ENCODE results near the gene ABCA7.
A peak's percentile ranks its signal among the peaks of the same experiment; 100 is the strongest.

Gene ABCA7

GRCh38 chr19:1026783-1027649, 12.9 kb upstream of the ABCA7 start:
- H3K4me3 ChIP-seq (ENCODE audit: low read length), result peak overlapping the region; percentile 86
- no peak for DNase-seq (ENCODE audit: low read depth, low spot score)
- no CpG with 5 or more reads among the region's 36 CpGs for WGBS (ENCODE audit: insufficient coverage, insufficient read length)
- 0 out of 2 replicates have a peak, but pooled peaks cover 1% of the 10 kb centered on the region for H3K4me1 ChIP-seq (ENCODE audit: control insufficient read depth, insufficient read depth, low read length)
- no peaks in the 10 kb centered on the region for H3K9me3 ChIP-seq (ENCODE audit: control insufficient read depth, insufficient read depth, low read length)
- no peak overlapping the region for H3K27ac ChIP-seq (ENCODE audit: low read length)
- H3K36me3 ChIP-seq (ENCODE audit: control insufficient read depth, insufficient read depth, low read length), result peaks cover 2% of the 10 kb centered on the region; the same call in 1 of the 2 replicates
- H3K27me3 ChIP-seq (ENCODE audit: control insufficient read depth, insufficient read depth, low read length), result no peaks in the 10 kb centered on the region

DNA sequence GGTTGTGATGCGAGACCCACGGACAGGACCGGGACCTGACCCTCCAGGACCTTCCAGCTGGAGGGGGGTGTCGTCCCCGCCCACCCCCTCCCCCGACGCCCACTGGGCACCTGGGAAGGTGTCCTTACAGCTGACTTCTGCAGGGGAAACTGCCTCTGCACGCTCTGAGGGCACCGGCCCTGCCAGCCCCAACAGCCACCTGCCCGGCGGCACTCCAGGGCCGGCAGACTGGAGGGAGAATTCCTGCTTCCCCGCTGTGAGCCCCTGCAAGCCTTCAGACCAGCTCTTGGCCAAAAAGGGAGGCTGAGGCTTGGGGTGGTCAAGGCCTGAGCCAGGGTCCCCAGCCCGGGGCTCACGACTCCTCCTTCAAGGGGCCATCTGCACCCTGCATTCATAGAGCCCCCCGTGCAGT, 12.3 kb upstream of the ABCA7 start:
- no peaks in the 10 kb centered on the region for H3K27me3 ChIP-seq (ENCODE audit: control insufficient read depth, insufficient read depth, low read length)
- H3K27ac ChIP-seq (ENCODE audit: low read length), result no peak overlapping the region
- H3K4me1 ChIP-seq (ENCODE audit: control insufficient read depth, insufficient read depth, low read length), result 0 out of 2 replicates have a peak, but pooled peaks cover 1% of the 10 kb centered on the region
- no peak for DNase-seq (ENCODE audit: low read depth, low spot score)
- H3K4me3 ChIP-seq (ENCODE audit: low read length), result peak overlapping the region; percentile 86; the same call in 1 of the 2 replicates
- WGBS (ENCODE audit: insufficient coverage, insufficient read length), result no CpG with 5 or more reads among the region's 16 CpGs
- peaks cover 8% of the 10 kb centered on the region for H3K36me3 ChIP-seq (ENCODE audit: control insufficient read depth, insufficient read depth, low read length)
- H3K9me3 ChIP-seq (ENCODE audit: control insufficient read depth, insufficient read depth, low read length), result no peaks in the 10 kb centered on the region

GRCh38 chr19:1028062-1028926, 11.6 kb upstream of the ABCA7 start:
- no peak for DNase-seq (ENCODE audit: low read depth, low spot score)
- Histone ChIP-seq H3K27me3 (ENCODE audit: control insufficient read depth, insufficient read depth, low read length) (no peaks in the 10 kb centered on the region), H3K9me3 (ENCODE audit: control insufficient read depth, insufficient read depth, low read length) (no peaks in the 10 kb centered on the region), H3K4me1 (ENCODE audit: control insufficient read depth, insufficient read depth, low read length) (0 out of 2 replicates have a peak, but pooled peaks cover 1% of the 10 kb centered on the region), H3K27ac (ENCODE audit: low read length) (no peak overlapping the region), H3K36me3 (ENCODE audit: control insufficient read depth, insufficient read depth, low read length) (peaks cover 13% of the 10 kb centered on the region), H3K4me3 (ENCODE audit: low read length) (peak overlapping the region; percentile 86; the same call in 1 of the 2 replicates)
- no CpG with 5 or more reads among the region's 58 CpGs for WGBS (ENCODE audit: insufficient coverage, insufficient read length)

DNA sequence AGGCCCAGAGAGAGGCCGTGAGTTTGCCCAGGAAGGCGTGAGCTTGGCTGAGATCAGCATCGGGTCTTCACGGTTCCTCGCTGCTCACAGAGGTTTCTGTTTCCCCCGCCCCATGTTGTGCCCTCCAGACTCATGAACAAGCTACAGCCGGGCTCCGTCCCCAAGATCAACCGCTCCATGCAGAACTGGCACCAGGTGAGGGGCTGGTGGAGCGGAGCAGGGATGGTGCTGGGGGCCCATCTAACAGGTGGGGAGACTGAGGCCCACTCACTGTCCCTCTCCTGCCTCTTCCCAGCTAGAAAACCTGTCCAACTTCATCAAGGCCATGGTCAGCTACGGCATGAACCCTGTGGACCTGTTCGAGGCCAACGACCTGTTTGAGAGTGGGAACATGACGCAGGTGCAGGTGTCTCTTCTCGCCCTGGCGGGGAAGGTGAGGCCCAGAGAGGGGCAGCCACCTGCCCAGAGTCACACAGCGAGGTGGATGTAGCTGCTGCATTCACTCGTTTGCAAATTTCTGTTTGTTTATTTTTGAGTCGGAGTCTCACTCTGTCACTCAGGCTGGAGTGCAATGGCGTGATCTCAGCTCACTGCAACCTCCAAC, 7.5 kb upstream of the ABCA7 start:
- peaks cover 27% of the 10 kb centered on the region for H3K36me3 ChIP-seq (ENCODE audit: control insufficient read depth, insufficient read depth, low read length)
- H3K4me1 ChIP-seq (ENCODE audit: control insufficient read depth, insufficient read depth, low read length), result peaks cover 1% of the 10 kb centered on the region; the same call in 1 of the 2 replicates
- H3K4me3 ChIP-seq (ENCODE audit: low read length), result no peak overlapping the region
- H3K27ac ChIP-seq (ENCODE audit: low read length), result no peak overlapping the region
- no peak for DNase-seq (ENCODE audit: low read depth, low spot score)
- no peaks in the 10 kb centered on the region for H3K27me3 ChIP-seq (ENCODE audit: control insufficient read depth, insufficient read depth, low read length)
- H3K9me3 ChIP-seq (ENCODE audit: control insufficient read depth, insufficient read depth, low read length), result no peaks in the 10 kb centered on the region
- no CpG with 5 or more reads among the region's 20 CpGs for WGBS (ENCODE audit: insufficient coverage, insufficient read length)

- no peak for DNase-seq (ENCODE audit: low read depth, low spot score)
- no CpG with 5 or more reads among the region's 29 CpGs for WGBS (ENCODE audit: insufficient coverage, insufficient read length)
- H3K4me1 ChIP-seq (ENCODE audit: control insufficient read depth, insufficient read depth, low read length), result no peaks in the 10 kb centered on the region; the same call in 1 of the 2 replicates
- peaks cover 30% of the 10 kb centered on the region for H3K36me3 ChIP-seq (ENCODE audit: control insufficient read depth, insufficient read depth, low read length)
- H3K4me3 ChIP-seq (ENCODE audit: low read length), result no peak overlapping the region
- no peak overlapping the region for H3K27ac ChIP-seq (ENCODE audit: low read length)
- H3K27me3 ChIP-seq (ENCODE audit: control insufficient read depth, insufficient read depth, low read length), result no peaks in the 10 kb centered on the region
- no peaks in the 10 kb centered on the region for H3K9me3 ChIP-seq (ENCODE audit: control insufficient read depth, insufficient read depth, low read length)
These were observed 3.8 kb upstream of the ABCA7 start for GRCh38 chr19:1035998-1036621.

DNA sequence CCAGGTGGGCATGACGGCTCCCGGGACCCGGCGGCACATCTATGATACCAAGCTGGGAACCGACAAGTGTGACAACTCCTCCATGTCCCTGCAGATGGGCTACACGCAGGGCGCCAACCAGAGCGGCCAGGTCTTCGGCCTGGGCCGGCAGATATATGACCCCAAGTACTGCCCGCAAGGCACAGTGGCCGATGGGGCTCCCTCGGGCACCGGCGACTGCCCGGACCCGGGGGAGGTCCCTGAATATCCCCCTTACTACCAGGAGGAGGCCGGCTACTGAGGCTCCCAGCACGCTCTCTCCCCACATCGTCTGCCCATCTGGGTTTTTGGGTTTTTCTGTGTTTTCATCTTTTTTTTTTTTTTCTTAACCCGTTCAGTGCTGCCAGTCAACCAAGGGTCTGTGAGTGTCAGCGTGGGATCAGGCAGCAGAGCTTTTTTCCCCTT, 2.3 kb upstream of the ABCA7 start:
- WGBS (ENCODE audit: insufficient coverage, insufficient read length), result no CpG with 5 or more reads among the region's 22 CpGs
- Histone ChIP-seq H3K4me3 (ENCODE audit: low read length) (no peak overlapping the region), H3K27ac (ENCODE audit: low read length) (no peak overlapping the region), H3K9me3 (ENCODE audit: control insufficient read depth, insufficient read depth, low read length) (no peaks in the 10 kb centered on the region), H3K27me3 (ENCODE audit: control insufficient read depth, insufficient read depth, low read length) (no peaks in the 10 kb centered on the region), H3K36me3 (ENCODE audit: control insufficient read depth, insufficient read depth, low read length) (peaks cover 25% of the 10 kb centered on the region), H3K4me1 (ENCODE audit: control insufficient read depth, insufficient read depth, low read length) (no peaks in the 10 kb centered on the region; the same call in 1 of the 2 replicates)
- DNase-seq (ENCODE audit: low read depth, low spot score), result no peak

DNA sequence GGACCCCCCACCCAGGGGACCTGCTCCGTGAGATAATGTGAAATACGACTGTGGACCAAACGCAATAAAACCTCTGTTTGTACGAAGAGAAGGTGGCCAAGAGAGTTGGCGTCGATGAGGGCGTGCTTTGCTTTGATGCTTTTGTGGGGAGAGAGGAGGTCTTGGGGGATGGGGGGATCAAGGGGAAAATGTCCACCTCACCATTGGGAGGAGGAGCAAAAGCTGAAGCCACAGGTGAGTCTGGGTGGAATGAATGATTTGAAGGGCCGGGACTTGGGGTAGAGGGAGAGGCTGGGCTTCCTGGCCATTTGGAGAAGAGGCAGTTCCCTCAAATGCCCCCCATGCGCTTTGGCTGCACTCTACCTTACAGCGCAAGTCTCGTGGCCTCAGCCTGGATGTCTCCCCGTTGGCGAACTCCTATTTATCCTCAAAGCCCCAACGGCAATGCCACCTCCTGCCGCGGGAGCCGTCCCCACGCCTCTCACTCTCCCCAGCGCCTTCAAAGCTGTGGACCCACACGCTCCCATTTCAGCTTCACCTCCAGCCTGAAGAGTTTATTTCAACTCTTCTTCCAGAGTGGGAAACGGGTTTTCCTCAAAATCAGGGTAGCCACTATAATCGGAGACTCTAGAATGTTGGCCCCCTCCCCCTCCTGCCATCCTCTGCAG, 795 bp upstream of the ABCA7 start:
- H3K27ac ChIP-seq (ENCODE audit: low read length), result no peak overlapping the region
- no peak overlapping the region for H3K4me3 ChIP-seq (ENCODE audit: low read length)
- WGBS (ENCODE audit: insufficient coverage, insufficient read length), result no CpG with 5 or more reads among the region's 22 CpGs

GRCh38 chr19:1040476-1041271, 767 bp downstream of the ABCA7 start:
- no peaks in the 10 kb centered on the region for H3K27me3 ChIP-seq (ENCODE audit: control insufficient read depth, insufficient read depth, low read length)
- no peaks in the 10 kb centered on the region for H3K9me3 ChIP-seq (ENCODE audit: control insufficient read depth, insufficient read depth, low read length)
- peaks cover 2% of the 10 kb centered on the region; the same call in 1 of the 2 replicates for H3K4me1 ChIP-seq (ENCODE audit: control insufficient read depth, insufficient read depth, low read length)
- DNase-seq (ENCODE audit: low read depth, low spot score), result peak; percentile 94
- WGBS (ENCODE audit: insufficient coverage, insufficient read length), result no CpG with 5 or more reads among the region's 27 CpGs
- H3K36me3 ChIP-seq (ENCODE audit: control insufficient read depth, insufficient read depth, low read length), result peaks cover 14% of the 10 kb centered on the region
- no peak overlapping the region for H3K27ac ChIP-seq (ENCODE audit: low read length)
- peak overlapping the region; percentile 44; the same call in 1 of the 2 replicates for H3K4me3 ChIP-seq (ENCODE audit: low read length)

More for the DNA sequence above, 795 bp upstream of the ABCA7 start:
- Histone ChIP-seq H3K4me1 (ENCODE audit: control insufficient read depth, insufficient read depth, low read length) (no peaks in the 10 kb centered on the region; the same call in 1 of the 2 replicates), H3K27me3 (ENCODE audit: control insufficient read depth, insufficient read depth, low read length) (no peaks in the 10 kb centered on the region), H3K36me3 (ENCODE audit: control insufficient read depth, insufficient read depth, low read length) (peaks cover 18% of the 10 kb centered on the region), H3K9me3 (ENCODE audit: control insufficient read depth, insufficient read depth, low read length) (no peaks in the 10 kb centered on the region)
- DNase-seq (ENCODE audit: low read depth, low spot score), result no peak
